NB4 (cell line): Measurements from ENCODE around the gene LIMS1.

Experiments
- CTCF ChIP-seq: IDR thresholded peaks from one replicate; pipeline ENCODE4 v1.5.1; 2012; ENCODE audit warnings: low read depth, low read length
- MAX ChIP-seq: IDR thresholded peaks from 2 replicates; pipeline ENCODE4 v1.6.1; 2011; ENCODE audit warnings: low read depth, low read length
- MYC ChIP-seq: IDR thresholded peaks from 2 replicates; pipeline ENCODE4 v1.6.1; 2011; ENCODE audit warnings: low read depth, low read length
- POLR2A ChIP-seq: IDR thresholded peaks from 2 replicates; pipeline ENCODE4 v1.6.1; 2011; ENCODE audit warnings: mild to moderate bottlenecking; ENCODE audit not compliant: insufficient read length; ENCODE audit errors: extremely low read depth

- TF ChIP-seq CTCF (no peak), POLR2A (no peak), MAX (no peak), MYC (no peak)
Measured at GRCh38 chr2:108575132-108575966, 41.1 kb downstream of the LIMS1 start.
